GM18909 (cell line): ENCODE data around the gene SOHLH2.

Experiments used
- ATAC-seq: cut with Tn5 transposase; IDR thresholded peaks from one replicate; pipeline ENCODE4 v1.9.1; 2021; ENCODE audit warnings: mild to moderate bottlenecking; ENCODE audit not compliant: unreplicated experiment, poor library complexity

Gene SOHLH2

GRCh38 chr13:36133950-36134626, 80.3 kb downstream of the SOHLH2 start:
- ATAC-seq = no peak

- no peak for ATAC-seq
Measured at GRCh38 chr13:36132376-36132775, 82.0 kb downstream of the SOHLH2 start.

- ATAC-seq = no peak
Measured at GRCh38 chr13:36131931-36132297, 82.4 kb downstream of the SOHLH2 start.

GRCh38 chr13:36131222-36131930, 83.0 kb downstream of the SOHLH2 start, which contains the start of gene DCLK1:
Gene DCLK1, minus strand, starts transcription at chr13:36131382.
- no peak for ATAC-seq

- no peak for ATAC-seq
Measured at GRCh38 chr13:36130552-36131221, 83.7 kb downstream of the SOHLH2 start.

GRCh38 chr13:36130193-36130551, 84.2 kb downstream of the SOHLH2 start:
- ATAC-seq = no peak

- ATAC-seq = no peak
Measured at GRCh38 chr13:36129539-36129938, 84.8 kb downstream of the SOHLH2 start.

GRCh38 chr13:36126491-36126890, 87.9 kb downstream of the SOHLH2 start:
- no peak for ATAC-seq

- ATAC-seq = no peak
Measured at GRCh38 chr13:36125841-36126240, 88.5 kb downstream of the SOHLH2 start.

- no peak for ATAC-seq
Measured at GRCh38 chr13:36124236-36124822, 90.0 kb downstream of the SOHLH2 start.
